SH-SY5Y (cell line): Measurements from ENCODE around the gene CST8.

Experiments used
- GATA2 ChIP-seq: IDR thresholded peaks from 2 replicates; pipeline ENCODE4 v1.6.1; 2011; ENCODE audit warnings: mild to moderate bottlenecking, low read depth, low read length
- GATA3 ChIP-seq: IDR thresholded peaks from 2 replicates; pipeline ENCODE4 v1.6.1; 2011; ENCODE audit warnings: low read depth, mild to moderate bottlenecking, low read length, moderate library complexity

DNA sequence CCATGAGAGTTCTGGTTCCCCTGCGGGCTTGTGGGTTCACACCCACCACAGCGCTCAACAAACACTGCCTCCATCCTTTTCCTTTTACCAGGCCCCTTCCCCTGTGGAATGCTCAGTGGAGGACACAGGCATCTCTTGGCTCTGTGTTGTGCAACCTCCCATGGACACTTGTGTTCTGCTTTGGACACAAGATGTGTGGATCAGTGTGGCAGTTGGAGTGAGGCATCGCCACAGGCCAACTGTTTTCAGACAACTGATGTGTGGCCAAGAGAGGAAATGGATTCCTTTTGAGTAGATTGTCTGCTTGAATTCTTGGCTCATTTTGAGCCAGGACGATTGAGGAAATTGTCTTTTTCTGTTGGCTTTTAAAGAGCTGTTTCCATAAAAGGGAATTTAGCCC is 26.8 kb downstream of the CST8 start:
- TF ChIP-seq GATA2 (no peak), GATA3 (no peak)
